Activated T-cell treated with anti-CD3 and anti-CD28 coated beads, Interleukin-2, amount 50 U/mL, for 72 hours (primary cell): ENCODE measurements around the gene DSG3. TPM values are rescaled to one million over a fixed set of nuclear protein-coding genes. Genes with fewer than 3 reads are reported as not detected.
A peak's percentile ranks its signal among the peaks of the same experiment; 100 is the strongest.

Source experiments
- ATAC-seq, 2 donors: fragments of 150-1000 bp; cut with Tn5 transposase; replicated peaks in 1 of 2; 2 replicates each; pipeline ENCODE4 v1.10.0; 2021; ENCODE audit warnings: moderate library complexity in 2 of 2, mild to moderate bottlenecking in 1 of 2
- DNase-seq, 2 donors: peaks; one replicate each; pipeline ENCODE4 v3.0.0; 2021 to 2022; ENCODE audit warnings: mixed read lengths in 1 of 2
- H3K27ac Mint-ChIP-seq: one replicate; pipeline ENCODE4 v1.8.0; 2022; ENCODE audit warnings: mild to moderate bottlenecking, moderate library complexity, mixed read lengths
- H3K27me3 Mint-ChIP-seq: one replicate; pipeline ENCODE4 v1.8.0; 2022; ENCODE audit warnings: low read depth, mixed read lengths
- H3K36me3 Mint-ChIP-seq, 2 donors: one replicate each; pipeline ENCODE4 v1.8.0; 2022; ENCODE audit warnings: mixed read lengths in 2 of 2, mild to moderate bottlenecking in 1 of 2; ENCODE audit not compliant: insufficient read depth in 2 of 2
- H3K4me1 Mint-ChIP-seq: one replicate; pipeline ENCODE4 v1.8.0; 2022; ENCODE audit warnings: low read depth, mixed read lengths
- H3K4me3 Mint-ChIP-seq, 2 donors: one replicate each; pipeline ENCODE4 v1.8.0; 2022; ENCODE audit warnings: mild to moderate bottlenecking in 2 of 2, mixed read lengths in 2 of 2, moderate library complexity in 2 of 2
- H3K9me3 Mint-ChIP-seq, 2 donors: one replicate each; pipeline ENCODE4 v1.8.0; 2022; ENCODE audit warnings: mixed read lengths in 2 of 2
- total RNA-seq, 2 donors: library from RNA; stranded (reverse); gene quantifications; one replicate each; pipeline ENCODE4 v1.2.3, GENCODE V29; 2022

DSG3 gene
- total RNA-seq, 2 donors from 2014 or later, result not detected

- H3K4me3 Mint-ChIP-seq, result no peak overlapping the region
- H3K36me3 Mint-ChIP-seq, result no peaks in the 10 kb centered on the region
- H3K4me1 Mint-ChIP-seq, result no peaks in the 10 kb centered on the region
- no peak overlapping the region for H3K27ac Mint-ChIP-seq
- DNase-seq (no peak), ATAC-seq (no peak)
- no peaks in the 10 kb centered on the region for H3K27me3 Mint-ChIP-seq
- H3K9me3 Mint-ChIP-seq, result peaks cover 0 to 3% of the 10 kb centered on the region in 2 donors
Measured at GRCh38 chr18:31420032-31420431, 27.5 kb upstream of the DSG3 start.

GRCh38 chr18:31420524-31420923 lies 27.0 kb upstream of the DSG3 start:
- Mint-ChIP-seq H3K27ac (no peak overlapping the region), H3K36me3 (no peaks in the 10 kb centered on the region), H3K27me3 (no peaks in the 10 kb centered on the region), H3K4me1 (no peaks in the 10 kb centered on the region), H3K4me3 (no peak overlapping the region), H3K9me3 (peaks cover 0 to 3% of the 10 kb centered on the region in 2 donors)
- no peak for DNase-seq
- no peak for ATAC-seq

GRCh38 chr18:31424383-31424988 lies 23.1 kb upstream of the DSG3 start:
- peak in 1 of 2 donors; percentile 46 for ATAC-seq
- no peaks in the 10 kb centered on the region for H3K36me3 Mint-ChIP-seq
- no peaks in the 10 kb centered on the region for H3K4me1 Mint-ChIP-seq
- no peak overlapping the region for H3K4me3 Mint-ChIP-seq
- no peak overlapping the region for H3K27ac Mint-ChIP-seq
- peak; percentile 8 to 10 for DNase-seq
- H3K27me3 Mint-ChIP-seq, result no peaks in the 10 kb centered on the region
- no peaks in the 10 kb centered on the region for H3K9me3 Mint-ChIP-seq

- ATAC-seq (no peak), DNase-seq (no peak)
- no peaks in the 10 kb centered on the region for H3K36me3 Mint-ChIP-seq
- no peak overlapping the region for H3K27ac Mint-ChIP-seq
- H3K9me3 Mint-ChIP-seq, result no peaks in the 10 kb centered on the region
- H3K27me3 Mint-ChIP-seq, result no peaks in the 10 kb centered on the region
- H3K4me1 Mint-ChIP-seq, result no peaks in the 10 kb centered on the region
- H3K4me3 Mint-ChIP-seq, result no peak overlapping the region
Measured at GRCh38 chr18:31426021-31426420, 21.5 kb upstream of the DSG3 start.

GRCh38 chr18:31426871-31427406 lies 20.6 kb upstream of the DSG3 start:
- no peaks in the 10 kb centered on the region for H3K36me3 Mint-ChIP-seq
- no peak overlapping the region for H3K27ac Mint-ChIP-seq
- no peaks in the 10 kb centered on the region for H3K9me3 Mint-ChIP-seq
- no peak for ATAC-seq
- no peak overlapping the region for H3K4me3 Mint-ChIP-seq
- no peak for DNase-seq
- no peaks in the 10 kb centered on the region for H3K4me1 Mint-ChIP-seq
- no peaks in the 10 kb centered on the region for H3K27me3 Mint-ChIP-seq

GRCh38 chr18:31428211-31428610 lies 19.3 kb upstream of the DSG3 start:
- Mint-ChIP-seq H3K36me3 (no peaks in the 10 kb centered on the region), H3K9me3 (no peaks in the 10 kb centered on the region), H3K27me3 (no peaks in the 10 kb centered on the region), H3K4me1 (no peaks in the 10 kb centered on the region), H3K4me3 (no peak overlapping the region), H3K27ac (no peak overlapping the region)
- no peak for DNase-seq
- no peak for ATAC-seq

GRCh38 chr18:31429623-31430022 lies 17.9 kb upstream of the DSG3 start:
- DNase-seq (no peak), ATAC-seq (no peak)
- H3K27me3 Mint-ChIP-seq, result no peaks in the 10 kb centered on the region
- peaks cover 0 to 3% of the 10 kb centered on the region in 2 donors for H3K9me3 Mint-ChIP-seq
- no peak overlapping the region for H3K27ac Mint-ChIP-seq
- no peak overlapping the region for H3K4me3 Mint-ChIP-seq
- H3K4me1 Mint-ChIP-seq, result no peaks in the 10 kb centered on the region
- H3K36me3 Mint-ChIP-seq, result no peaks in the 10 kb centered on the region

- H3K27ac Mint-ChIP-seq, result no peak overlapping the region
- no peaks in the 10 kb centered on the region for H3K27me3 Mint-ChIP-seq
- H3K9me3 Mint-ChIP-seq, result peaks cover 2 to 3% of the 10 kb centered on the region in 2 donors
- H3K36me3 Mint-ChIP-seq, result no peaks in the 10 kb centered on the region
- no peak for ATAC-seq
- DNase-seq, result no peak
- no peaks in the 10 kb centered on the region for H3K4me1 Mint-ChIP-seq
- no peak overlapping the region for H3K4me3 Mint-ChIP-seq
Measured at GRCh38 chr18:31430072-31430471, 17.5 kb upstream of the DSG3 start.

- no peaks in the 10 kb centered on the region for H3K36me3 Mint-ChIP-seq
- ATAC-seq, result no peak
- no peak for DNase-seq
- no peak overlapping the region for H3K27ac Mint-ChIP-seq
- peaks cover 2 to 3% of the 10 kb centered on the region in 2 donors for H3K9me3 Mint-ChIP-seq
- H3K4me1 Mint-ChIP-seq, result no peaks in the 10 kb centered on the region
- H3K27me3 Mint-ChIP-seq, result no peaks in the 10 kb centered on the region
- no peak overlapping the region for H3K4me3 Mint-ChIP-seq
Measured at GRCh38 chr18:31430554-31430953, 17.0 kb upstream of the DSG3 start.

- Mint-ChIP-seq H3K36me3 (no peaks in the 10 kb centered on the region), H3K4me3 (no peak overlapping the region), H3K27ac (no peak overlapping the region), H3K27me3 (no peaks in the 10 kb centered on the region), H3K4me1 (no peaks in the 10 kb centered on the region), H3K9me3 (peaks cover 2 to 3% of the 10 kb centered on the region in 2 donors)
- ATAC-seq, result no peak
- no peak for DNase-seq
Measured at GRCh38 chr18:31432316-31432715, 15.2 kb upstream of the DSG3 start.

GRCh38 chr18:31436825-31437224 lies 10.7 kb upstream of the DSG3 start:
- no peaks in the 10 kb centered on the region for H3K4me1 Mint-ChIP-seq
- no peak overlapping the region for H3K27ac Mint-ChIP-seq
- DNase-seq (no peak), ATAC-seq (no peak)
- no peaks in the 10 kb centered on the region for H3K27me3 Mint-ChIP-seq
- H3K36me3 Mint-ChIP-seq, result no peaks in the 10 kb centered on the region
- no peak overlapping the region for H3K4me3 Mint-ChIP-seq
- peaks cover 2 to 3% of the 10 kb centered on the region in 2 donors for H3K9me3 Mint-ChIP-seq

- no peaks in the 10 kb centered on the region for H3K36me3 Mint-ChIP-seq
- ATAC-seq (peak in 1 of 2 donors; percentile 32), DNase-seq (no peak)
- no peak overlapping the region for H3K4me3 Mint-ChIP-seq
- H3K27ac Mint-ChIP-seq, result no peak overlapping the region
- H3K9me3 Mint-ChIP-seq, result peaks cover 2 to 3% of the 10 kb centered on the region in 2 donors
- no peaks in the 10 kb centered on the region for H3K27me3 Mint-ChIP-seq
- no peaks in the 10 kb centered on the region for H3K4me1 Mint-ChIP-seq
Measured at GRCh38 chr18:31438402-31438801, 9.1 kb upstream of the DSG3 start.

- Mint-ChIP-seq H3K27me3 (no peaks in the 10 kb centered on the region), H3K9me3 (peaks cover 0 to 2% of the 10 kb centered on the region in 2 donors), H3K4me1 (no peaks in the 10 kb centered on the region), H3K4me3 (no peak overlapping the region), H3K27ac (no peak overlapping the region), H3K36me3 (no peaks in the 10 kb centered on the region)
- ATAC-seq (no peak), DNase-seq (no peak)
Measured at GRCh38 chr18:31439807-31440325, 7.7 kb upstream of the DSG3 start.

- DNase-seq, result no peak
- Mint-ChIP-seq H3K36me3 (no peaks in the 10 kb centered on the region), H3K4me1 (no peaks in the 10 kb centered on the region), H3K4me3 (no peak overlapping the region), H3K27me3 (no peaks in the 10 kb centered on the region), H3K9me3 (no peaks in the 10 kb centered on the region), H3K27ac (no peak overlapping the region)
- no peak for ATAC-seq
Measured at GRCh38 chr18:31440787-31441186, 6.8 kb upstream of the DSG3 start.
